Measurements from ENCODE around the gene PPP2R1B. TPM values are rescaled to one million over a fixed set of nuclear protein-coding genes. Genes with fewer than 3 reads are reported as not detected.

Gene PPP2R1B
- polyA plus RNA-seq, 1 donor from 2014 or later: 14.9 TPM

DNA sequence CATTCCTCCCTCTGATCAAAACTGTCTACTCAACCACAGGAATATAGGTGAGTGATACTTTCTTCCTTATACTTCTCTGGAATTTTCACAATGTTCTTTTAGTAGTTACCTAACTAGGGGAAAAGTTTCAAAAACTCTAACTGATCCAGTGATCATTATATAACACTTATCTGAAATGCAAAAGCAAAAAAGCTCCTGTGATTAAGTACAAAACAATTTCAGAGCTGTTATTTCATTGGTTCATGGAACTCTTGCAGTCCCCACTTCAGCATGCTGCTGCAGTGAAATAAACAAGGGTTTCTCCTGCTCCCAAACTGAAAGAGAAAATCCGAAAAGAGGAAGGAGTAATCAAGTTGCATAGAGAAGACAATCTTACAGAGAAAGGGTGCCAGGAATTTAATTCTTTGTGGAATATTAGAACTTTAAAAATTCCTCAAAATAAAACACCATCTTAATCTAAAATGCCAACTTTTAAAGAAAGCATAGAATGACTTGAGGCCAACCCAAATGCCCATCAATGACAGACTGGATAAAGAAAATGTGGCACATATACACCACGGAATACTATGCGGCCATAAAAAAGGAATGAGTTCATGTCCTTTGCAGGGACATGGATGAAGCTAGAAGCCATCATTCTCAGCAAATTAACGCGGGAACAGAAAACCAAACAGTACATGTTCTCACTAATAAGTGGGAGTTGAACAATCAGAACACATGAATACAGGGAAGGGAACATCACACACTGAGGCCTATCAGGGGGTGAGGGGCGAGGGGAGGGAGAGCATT lies 20.3 kb downstream of the PPP2R1B start:
- Mint-ChIP-seq H3K4me3 (no peak overlapping the region), H3K9me3 (peaks cover 0 to 3% (median 0%) of the 10 kb centered on the region in 3 donors), H3K4me1 (no peaks in the 10 kb centered on the region), H3K27me3 (no peaks in the 10 kb centered on the region), H3K36me3 (peaks cover 26% of the 10 kb centered on the region), H3K27ac (no peak overlapping the region)

DNA sequence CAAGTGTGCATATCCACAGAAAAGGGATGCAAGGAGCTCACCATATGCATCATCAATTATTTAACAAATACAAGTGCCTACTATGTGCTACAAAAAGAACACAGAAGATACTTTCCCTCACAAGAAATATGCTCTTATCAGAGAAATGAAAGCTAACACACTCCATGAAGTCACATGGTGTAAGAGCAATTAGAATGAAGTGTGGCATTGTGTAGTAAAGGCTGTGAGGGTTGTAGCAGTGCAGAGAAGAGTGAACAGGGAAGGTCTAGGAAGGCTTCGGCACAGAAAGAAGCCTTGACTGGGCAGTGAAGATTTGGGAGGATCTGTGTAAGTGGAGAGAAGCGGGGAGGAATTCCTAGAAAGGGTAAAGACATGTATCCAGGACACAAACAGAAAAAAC lies 22.5 kb downstream of the PPP2R1B start:
- peaks cover 27% of the 10 kb centered on the region for H3K36me3 Mint-ChIP-seq
- no peaks in the 10 kb centered on the region for H3K4me1 Mint-ChIP-seq
- H3K9me3 Mint-ChIP-seq: peaks cover 0 to 3% (median 0%) of the 10 kb centered on the region in 3 donors
- no peaks in the 10 kb centered on the region for H3K27me3 Mint-ChIP-seq
- no peak overlapping the region for H3K4me3 Mint-ChIP-seq
- H3K27ac Mint-ChIP-seq: no peak overlapping the region

GRCh38 chr11:111741751-111742150 lies 24.4 kb downstream of the PPP2R1B start:
- Mint-ChIP-seq H3K27ac (no peak overlapping the region), H3K36me3 (peaks cover 16% of the 10 kb centered on the region), H3K4me1 (no peaks in the 10 kb centered on the region), H3K4me3 (no peak overlapping the region), H3K9me3 (peaks cover 0 to 3% (median 0%) of the 10 kb centered on the region in 3 donors), H3K27me3 (no peaks in the 10 kb centered on the region)

DNA sequence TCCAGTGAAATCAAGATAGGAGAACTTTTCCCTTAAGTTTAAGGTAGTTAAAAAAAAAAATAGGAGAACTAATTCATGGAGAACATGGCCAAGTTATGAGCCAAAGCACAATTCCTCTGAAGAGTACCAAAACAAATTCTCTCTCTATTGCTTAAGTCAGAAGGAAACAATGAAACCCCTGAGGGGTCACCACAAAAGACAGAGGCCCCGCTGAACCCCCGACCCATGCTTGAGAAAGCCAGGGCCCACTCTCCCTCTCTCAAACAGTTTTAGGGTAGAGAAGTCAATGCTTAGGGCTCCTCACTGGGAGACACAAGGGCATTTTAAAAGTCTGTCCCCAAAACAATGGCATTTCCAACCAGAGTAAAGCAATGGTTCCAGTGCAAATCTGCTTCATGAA lies 26.9 kb downstream of the PPP2R1B start:
- no peaks in the 10 kb centered on the region for H3K9me3 Mint-ChIP-seq
- no peak overlapping the region for H3K4me3 Mint-ChIP-seq
- H3K27ac Mint-ChIP-seq: no peak overlapping the region
- peaks cover 0 to 1% (median 0%) of the 10 kb centered on the region in 3 donors for H3K4me1 Mint-ChIP-seq
- H3K27me3 Mint-ChIP-seq: no peaks in the 10 kb centered on the region
- H3K36me3 Mint-ChIP-seq: peaks cover 7% of the 10 kb centered on the region

DNA sequence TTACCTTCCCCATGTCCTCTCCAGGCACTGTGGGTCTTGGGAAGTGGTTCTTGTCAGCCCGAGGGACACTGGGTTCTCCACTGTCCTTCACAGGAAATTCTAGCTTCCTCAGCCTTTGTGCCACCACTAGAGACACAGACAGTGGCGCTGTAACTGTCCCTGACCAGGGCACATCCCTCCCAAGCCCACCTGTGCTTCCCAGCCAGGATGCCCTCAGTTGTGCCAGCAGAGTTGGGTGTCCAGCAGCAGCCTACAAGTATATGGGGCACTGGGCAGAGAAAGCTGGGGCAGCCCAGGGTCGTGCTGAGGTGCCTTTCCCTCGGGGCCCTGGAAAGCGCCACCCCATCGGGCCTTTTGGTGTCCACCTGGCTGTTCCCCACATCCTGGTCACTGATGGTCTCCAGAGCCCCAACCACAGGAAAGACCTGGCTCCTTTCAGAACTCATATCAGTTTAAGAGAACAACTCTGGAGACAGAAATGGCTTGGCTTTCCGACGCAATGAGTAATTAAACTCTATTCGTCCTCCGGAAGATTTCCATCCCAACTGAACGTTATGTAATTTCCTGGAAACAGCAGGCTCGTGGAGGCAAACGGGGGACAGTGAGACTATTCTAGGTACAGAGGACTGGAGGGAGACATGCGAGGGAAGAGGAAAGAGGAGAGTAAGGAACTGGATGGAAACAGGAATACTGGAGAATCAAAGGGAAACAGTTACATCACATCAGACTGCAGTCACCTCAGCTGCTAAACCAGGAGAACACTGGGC lies 28.6 kb downstream of the PPP2R1B start:
- Mint-ChIP-seq H3K4me1 (peaks cover 0 to 1% (median 0%) of the 10 kb centered on the region in 3 donors), H3K27me3 (no peaks in the 10 kb centered on the region), H3K36me3 (peaks cover 7% of the 10 kb centered on the region), H3K27ac (peak overlapping the region in 1 of 3 donors; percentile 23), H3K9me3 (no peaks in the 10 kb centered on the region), H3K4me3 (no peak overlapping the region)

GRCh38 chr11:111736621-111737443 lies 29.4 kb downstream of the PPP2R1B start:
- no peaks in the 10 kb centered on the region for H3K9me3 Mint-ChIP-seq
- peak overlapping the region in 1 of 3 donors; percentile 23 for H3K27ac Mint-ChIP-seq
- peaks cover 0 to 1% (median 0%) of the 10 kb centered on the region in 3 donors for H3K4me1 Mint-ChIP-seq
- peaks cover 7% of the 10 kb centered on the region for H3K36me3 Mint-ChIP-seq
- H3K27me3 Mint-ChIP-seq: no peaks in the 10 kb centered on the region
- no peak overlapping the region for H3K4me3 Mint-ChIP-seq

DNA sequence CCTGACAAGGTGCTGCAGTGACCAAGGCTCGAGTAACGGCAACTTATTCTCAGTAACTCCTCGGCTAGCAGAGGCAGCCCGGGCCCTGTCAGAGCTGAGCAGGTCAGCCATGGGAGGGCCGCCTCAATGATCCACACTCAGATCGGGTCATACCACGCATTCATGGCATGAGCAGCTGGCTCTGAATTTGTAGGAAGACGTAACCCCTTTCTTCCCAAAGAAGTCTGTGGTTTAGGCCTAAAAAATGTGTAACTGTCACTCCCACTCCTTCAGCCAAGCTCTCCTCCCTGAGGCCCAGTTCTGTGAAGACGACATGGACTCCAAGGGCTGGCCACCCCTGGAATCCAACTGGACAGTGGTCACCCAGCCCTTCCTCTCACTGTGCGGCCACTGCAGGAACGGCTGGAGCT lies 30.0 kb downstream of the PPP2R1B start:
- no peaks in the 10 kb centered on the region for H3K9me3 Mint-ChIP-seq
- no peaks in the 10 kb centered on the region for H3K27me3 Mint-ChIP-seq
- peaks cover 2% of the 10 kb centered on the region for H3K36me3 Mint-ChIP-seq
- H3K4me1 Mint-ChIP-seq: peaks cover 0 to 1% (median 0%) of the 10 kb centered on the region in 3 donors
- no peak overlapping the region for H3K4me3 Mint-ChIP-seq
- peak overlapping the region in 1 of 3 donors; percentile 10 for H3K27ac Mint-ChIP-seq

GRCh38 chr11:111735262-111736116 lies 30.7 kb downstream of the PPP2R1B start:
- no peaks in the 10 kb centered on the region for H3K27me3 Mint-ChIP-seq
- H3K9me3 Mint-ChIP-seq: no peaks in the 10 kb centered on the region
- peak overlapping the region in 1 of 4 donors; percentile 68 for H3K4me3 Mint-ChIP-seq
- no peak overlapping the region for H3K27ac Mint-ChIP-seq
- peaks cover 2% of the 10 kb centered on the region for H3K36me3 Mint-ChIP-seq
- H3K4me1 Mint-ChIP-seq: peaks cover 0 to 1% (median 0%) of the 10 kb centered on the region in 3 donors

- no peak overlapping the region for H3K27ac Mint-ChIP-seq
- H3K9me3 Mint-ChIP-seq: no peaks in the 10 kb centered on the region
- H3K27me3 Mint-ChIP-seq: no peaks in the 10 kb centered on the region
- H3K4me3 Mint-ChIP-seq: no peak overlapping the region
- H3K36me3 Mint-ChIP-seq: peaks cover 2% of the 10 kb centered on the region
- H3K4me1 Mint-ChIP-seq: peaks cover 0 to 1% (median 0%) of the 10 kb centered on the region in 3 donors
Measured at GRCh38 chr11:111734954-111735261, 31.3 kb downstream of the PPP2R1B start.

GRCh38 chr11:111734101-111734953 lies 31.9 kb downstream of the PPP2R1B start:
- Mint-ChIP-seq H3K27ac (peak overlapping the region in 1 of 3 donors; percentile 4), H3K9me3 (no peaks in the 10 kb centered on the region), H3K36me3 (peaks cover 2% of the 10 kb centered on the region), H3K27me3 (no peaks in the 10 kb centered on the region), H3K4me1 (peaks cover 0 to 1% (median 0%) of the 10 kb centered on the region in 3 donors), H3K4me3 (no peak overlapping the region)

GRCh38 chr11:111733611-111734088 lies 32.5 kb downstream of the PPP2R1B start:
- no peaks in the 10 kb centered on the region for H3K27me3 Mint-ChIP-seq
- no peaks in the 10 kb centered on the region for H3K9me3 Mint-ChIP-seq
- no peak overlapping the region for H3K27ac Mint-ChIP-seq
- H3K4me1 Mint-ChIP-seq: peaks cover 0 to 1% (median 0%) of the 10 kb centered on the region in 3 donors
- H3K4me3 Mint-ChIP-seq: no peak overlapping the region
- H3K36me3 Mint-ChIP-seq: peaks cover 3% of the 10 kb centered on the region

- Mint-ChIP-seq H3K27ac (no peak overlapping the region), H3K4me1 (peaks cover 0 to 1% (median 0%) of the 10 kb centered on the region in 3 donors), H3K9me3 (no peaks in the 10 kb centered on the region), H3K4me3 (no peak overlapping the region), H3K27me3 (no peaks in the 10 kb centered on the region), H3K36me3 (peaks cover 3% of the 10 kb centered on the region)
Measured at GRCh38 chr11:111733016-111733415, 33.2 kb downstream of the PPP2R1B start.

- H3K27me3 Mint-ChIP-seq: no peaks in the 10 kb centered on the region
- H3K36me3 Mint-ChIP-seq: peaks cover 3% of the 10 kb centered on the region
- no peak overlapping the region for H3K4me3 Mint-ChIP-seq
- no peak overlapping the region for H3K27ac Mint-ChIP-seq
- no peaks in the 10 kb centered on the region for H3K9me3 Mint-ChIP-seq
- peaks cover 0 to 1% (median 0%) of the 10 kb centered on the region in 3 donors for H3K4me1 Mint-ChIP-seq
Measured at GRCh38 chr11:111731821-111732220, 34.4 kb downstream of the PPP2R1B start.
